GM21447 (cell line): Measurements from ENCODE around the gene SLC22A13.

ENCODE experiments used
- ATAC-seq: cut with Tn5 transposase; IDR thresholded peaks from one replicate; pipeline ENCODE4 v1.9.1; 2021; ENCODE audit not compliant: unreplicated experiment

SLC22A13 gene

DNA sequence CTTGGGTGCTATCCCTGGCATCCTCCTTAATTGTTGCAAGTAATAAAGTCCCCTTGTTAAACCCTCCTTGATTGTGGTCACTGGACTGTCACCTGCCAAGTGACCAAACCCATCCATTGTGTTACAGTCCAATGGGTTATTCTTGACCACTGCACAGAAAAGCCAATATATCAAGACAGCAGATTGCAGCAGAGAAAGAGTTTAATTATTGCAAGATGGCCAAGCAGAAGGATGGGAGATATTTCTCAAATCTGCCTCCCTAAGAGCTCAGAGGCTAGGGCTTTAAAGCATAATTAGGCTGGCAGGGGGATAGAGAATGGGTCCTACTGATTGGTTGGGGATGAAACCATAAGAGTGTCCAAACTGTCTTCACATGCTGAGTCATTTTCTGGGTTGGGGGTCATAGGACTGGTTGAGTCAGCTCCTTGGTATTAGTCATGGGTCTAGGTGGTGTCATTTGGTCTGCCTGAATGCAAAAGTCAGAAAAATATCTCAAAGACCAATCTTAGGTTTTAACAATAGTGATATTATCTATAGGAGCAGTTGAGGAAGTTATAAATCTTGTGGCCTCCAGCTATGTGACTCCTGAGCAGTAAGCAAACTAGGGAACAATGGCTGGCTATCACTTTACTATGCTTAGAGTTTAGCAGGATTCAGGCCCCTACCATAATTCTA lies 61.9 kb downstream of the SLC22A13 start:
- ATAC-seq = no peak
